GM21367 (cell line): ENCODE results near the gene TGM2.
A peak's percentile ranks its signal among the peaks of the same experiment; 100 is the strongest.

ENCODE experiments used
- ATAC-seq: cut with Tn5 transposase; IDR thresholded peaks from one replicate; pipeline ENCODE4 v1.9.1; 2021; ENCODE audit not compliant: unreplicated experiment

TGM2 gene

DNA sequence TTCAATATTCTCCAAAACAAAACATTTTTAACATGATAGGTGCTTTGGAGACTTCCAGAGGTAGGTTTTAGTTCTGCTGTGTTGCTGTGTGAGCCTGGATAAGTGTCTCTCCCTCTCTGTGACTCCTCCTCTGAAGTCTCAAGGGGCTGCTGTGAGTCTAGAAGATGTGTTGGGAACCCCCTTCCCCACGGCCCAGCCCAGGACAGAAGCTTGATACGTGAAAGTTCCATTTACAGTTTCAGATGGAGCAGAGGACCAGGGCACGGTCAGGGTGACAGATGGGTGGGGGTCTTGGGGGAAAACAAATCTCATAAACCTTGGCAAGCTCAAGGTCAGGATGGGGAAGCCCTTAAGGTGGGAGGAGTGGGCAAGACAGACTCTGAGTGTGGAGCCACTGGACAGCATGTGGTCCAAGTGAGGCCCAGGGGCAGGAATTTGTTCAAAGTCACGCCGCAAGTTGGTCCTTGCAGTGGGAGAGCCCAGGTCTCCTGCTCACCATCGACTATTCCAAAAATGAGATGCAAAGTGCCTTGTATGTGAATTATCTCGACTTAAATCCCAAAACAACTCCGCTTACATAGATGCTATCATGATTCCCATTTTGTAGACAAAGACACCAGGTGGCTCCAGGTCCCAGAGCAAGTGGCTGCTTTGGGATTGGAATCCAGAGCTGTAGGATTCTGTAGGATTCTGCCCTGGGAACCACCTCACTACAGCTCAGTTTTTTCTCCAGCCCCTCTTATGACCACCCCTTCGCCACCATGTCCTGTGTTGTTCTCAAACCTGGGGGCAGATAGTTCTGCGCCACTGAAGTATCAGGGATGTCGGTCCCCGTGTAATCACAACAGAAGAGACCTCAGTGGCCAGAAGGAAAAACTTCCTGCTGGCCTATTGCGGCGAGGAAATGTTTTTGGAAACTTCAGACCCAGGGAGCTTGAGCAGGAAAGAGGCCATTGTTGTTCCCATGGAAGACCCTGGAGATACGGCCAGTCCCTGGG lies 1.9 kb downstream of the TGM2 start:
- ATAC-seq, result no peak

- no peak for ATAC-seq
These were observed 2.9 kb downstream of the TGM2 start for GRCh38 chr20:38162149-38162548.

GRCh38 chr20:38161412-38161774 lies 3.7 kb downstream of the TGM2 start:
- no peak for ATAC-seq

- no peak for ATAC-seq
These were observed 4.9 kb downstream of the TGM2 start for GRCh38 chr20:38159957-38160756.

GRCh38 chr20:38159566-38159956 lies 5.5 kb downstream of the TGM2 start:
- no peak for ATAC-seq

DNA sequence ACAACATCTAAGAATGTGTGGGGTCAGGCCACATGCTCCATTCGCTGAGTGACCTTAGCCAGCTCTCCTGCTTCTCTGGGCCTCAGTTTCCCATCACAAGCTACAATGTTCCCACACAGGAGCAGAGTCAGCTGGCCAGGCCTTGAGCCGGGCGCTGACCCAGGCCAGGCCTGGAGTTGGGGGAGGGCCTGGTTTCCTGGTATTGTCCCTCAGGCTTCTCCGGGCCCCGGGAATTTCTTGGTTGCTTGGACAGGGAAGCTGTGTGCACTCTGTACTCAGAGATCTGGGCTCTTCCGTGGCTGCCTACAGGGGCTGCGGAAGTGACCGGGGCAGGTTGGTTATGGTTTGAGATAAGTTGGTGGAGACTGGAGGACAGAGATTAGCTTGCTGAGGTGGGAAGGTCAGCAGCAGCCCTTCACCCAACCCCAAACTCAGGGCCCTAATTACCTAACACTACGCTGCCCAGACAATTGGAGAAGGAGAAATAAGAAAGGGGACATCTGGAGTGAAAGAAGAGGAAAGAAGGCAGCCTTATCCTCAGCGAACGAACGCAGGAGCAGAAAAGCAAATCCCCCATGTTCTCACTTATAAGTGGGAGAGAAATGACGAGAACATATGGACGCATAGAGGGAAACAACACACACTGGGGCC lies 6.2 kb downstream of the TGM2 start:
- no peak for ATAC-seq

DNA sequence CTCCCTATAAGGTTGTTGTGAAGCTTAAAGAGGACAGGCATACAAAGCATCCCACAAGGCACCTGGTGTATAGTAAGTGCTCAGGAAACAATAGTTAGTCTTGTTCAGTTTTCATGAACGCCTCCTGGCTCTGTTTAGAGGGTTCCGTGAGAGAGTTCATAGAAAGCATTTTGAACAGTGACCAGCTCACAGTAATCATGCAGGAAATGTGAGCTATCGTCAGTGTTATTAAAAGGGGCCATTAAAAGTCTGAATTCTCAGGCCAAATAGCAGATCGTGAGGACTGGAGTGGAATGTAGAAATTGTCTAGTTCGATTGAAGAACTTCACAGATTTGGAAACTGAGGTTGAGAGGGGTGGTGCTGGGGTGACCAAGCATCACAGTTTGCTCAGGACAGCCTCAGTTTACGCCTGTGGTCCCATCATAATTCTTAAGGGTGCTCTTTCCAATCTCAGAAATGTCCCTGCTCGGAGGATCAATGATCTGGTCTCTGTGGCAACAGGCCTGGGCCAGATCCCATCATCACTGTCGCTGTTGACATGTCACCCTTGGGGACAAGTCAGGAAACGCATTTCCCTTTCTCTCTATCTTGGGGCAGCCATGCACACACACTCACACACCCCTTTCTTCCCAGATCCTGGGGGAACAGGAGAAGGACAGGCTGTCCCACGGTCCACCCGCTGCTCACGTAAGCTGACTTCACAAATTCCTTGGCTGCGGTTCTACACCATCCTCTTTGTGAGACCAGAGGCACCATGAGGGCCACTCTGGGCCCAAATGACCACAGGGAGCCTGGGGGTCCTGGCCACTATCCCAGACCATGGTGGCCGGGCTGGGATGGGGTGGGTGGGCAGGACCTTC lies 7.2 kb downstream of the TGM2 start:
- ATAC-seq, result no peak

- ATAC-seq, result no peak
These were observed 8.0 kb downstream of the TGM2 start for GRCh38 chr20:38156888-38157634.

DNA sequence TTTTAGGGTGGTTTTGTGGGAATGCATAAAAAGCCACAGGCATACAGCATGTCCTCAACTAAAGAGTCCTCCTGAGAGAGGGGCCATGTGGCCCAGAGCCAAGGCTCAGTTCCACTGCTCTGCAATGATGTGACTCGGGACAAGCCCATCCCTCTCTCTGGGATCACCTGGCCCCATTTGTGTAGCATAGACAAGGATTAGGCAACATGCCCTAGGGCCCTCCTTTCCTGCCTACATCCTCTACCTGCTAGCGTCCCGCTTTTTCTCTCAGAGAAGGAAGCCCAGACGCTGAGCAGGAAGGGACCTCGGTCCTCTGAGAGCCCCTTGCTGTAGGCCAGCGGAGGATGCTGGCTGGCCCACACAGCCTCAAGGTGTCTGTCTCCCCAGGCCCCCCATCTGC lies 8.8 kb downstream of the TGM2 start:
- ATAC-seq, result no peak

DNA sequence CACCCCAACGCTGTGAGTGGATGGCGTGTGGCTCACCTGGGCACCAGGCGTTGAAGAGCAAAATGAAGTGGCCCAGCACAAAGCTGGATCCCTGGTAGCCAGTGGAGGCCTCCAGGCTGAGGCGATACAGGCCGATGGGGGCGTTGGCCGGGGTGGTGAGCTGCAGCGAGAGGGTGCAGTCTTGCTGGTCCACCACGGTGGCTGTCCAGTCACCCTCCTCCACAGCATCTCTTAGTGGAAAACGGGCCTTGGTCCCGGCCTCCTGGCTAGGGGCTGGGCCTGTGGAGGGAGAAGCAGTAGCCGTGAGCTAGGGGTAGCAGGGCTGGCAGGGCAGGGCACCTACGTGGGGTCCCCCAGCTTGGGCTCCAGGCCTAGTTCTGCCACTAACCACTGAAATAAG lies 9.3 kb downstream of the TGM2 start:
- ATAC-seq, result no peak

- no peak for ATAC-seq
These were observed 11.7 kb downstream of the TGM2 start for GRCh38 chr20:38153401-38153800.

GRCh38 chr20:38152621-38153221 lies 12.3 kb downstream of the TGM2 start:
- ATAC-seq, result peak; percentile 25

- ATAC-seq, result peak; percentile 48
These were observed 12.9 kb downstream of the TGM2 start for GRCh38 chr20:38152175-38152620.

GRCh38 chr20:38151455-38151854 lies 13.6 kb downstream of the TGM2 start:
- ATAC-seq, result no peak

GRCh38 chr20:38150335-38151170 lies 14.5 kb downstream of the TGM2 start:
- ATAC-seq, result no peak

DNA sequence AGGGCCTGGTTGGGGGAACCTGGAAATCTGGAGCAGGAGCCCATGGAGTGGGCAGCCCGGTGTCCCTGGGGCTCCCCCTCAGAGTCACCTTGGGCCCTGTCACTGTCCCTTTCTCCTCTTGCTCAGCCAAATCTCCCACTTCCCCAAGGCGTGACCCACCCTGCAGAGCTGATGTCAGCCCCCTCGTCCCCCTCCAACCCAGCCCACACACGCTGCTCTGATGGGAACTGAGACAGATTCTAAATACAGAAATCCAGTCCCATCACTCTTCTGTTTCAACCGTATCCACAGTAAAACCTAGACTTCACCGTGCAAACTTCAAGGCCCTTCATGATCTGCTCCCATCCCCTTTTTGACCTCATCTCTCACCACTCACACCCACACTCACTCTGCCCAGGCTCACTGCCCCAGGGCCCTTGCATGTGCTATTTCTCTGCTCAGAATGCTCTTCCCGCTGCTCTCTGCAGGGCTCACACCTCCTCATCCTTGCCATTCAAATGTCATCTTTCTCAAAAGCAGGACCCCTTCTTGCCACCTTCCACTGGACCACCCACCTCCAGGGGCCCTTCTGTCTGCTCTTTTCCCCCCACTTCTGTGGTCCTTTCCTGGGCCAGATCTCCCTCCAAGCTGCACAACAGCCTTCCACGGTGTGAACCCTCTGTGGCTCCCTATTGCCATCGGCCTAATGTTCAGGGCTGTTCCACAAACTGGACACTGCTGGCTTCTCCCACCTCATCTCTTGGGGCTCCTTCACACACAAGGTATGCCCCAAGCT lies 16.6 kb downstream of the TGM2 start:
- no peak for ATAC-seq

DNA sequence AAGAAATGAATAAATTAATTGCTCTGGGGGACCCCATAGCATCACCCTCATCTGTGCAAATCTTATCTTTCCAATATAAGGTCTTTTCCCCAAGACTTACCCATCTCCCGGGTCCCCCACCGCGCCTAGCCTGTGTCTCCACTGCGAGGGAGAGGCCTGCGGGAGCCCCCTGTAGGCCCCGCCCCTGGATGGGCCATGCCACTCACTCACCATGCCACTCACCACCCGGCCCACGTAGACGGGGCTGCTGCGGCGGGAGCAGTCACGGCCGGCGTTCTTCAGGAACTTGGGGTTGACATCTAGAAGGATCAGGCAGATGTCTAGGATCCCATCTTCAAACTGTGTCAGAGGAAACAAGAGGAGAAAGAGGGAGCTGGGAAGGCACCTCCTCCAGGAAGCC lies 17.3 kb downstream of the TGM2 start:
- ATAC-seq, result no peak

DNA sequence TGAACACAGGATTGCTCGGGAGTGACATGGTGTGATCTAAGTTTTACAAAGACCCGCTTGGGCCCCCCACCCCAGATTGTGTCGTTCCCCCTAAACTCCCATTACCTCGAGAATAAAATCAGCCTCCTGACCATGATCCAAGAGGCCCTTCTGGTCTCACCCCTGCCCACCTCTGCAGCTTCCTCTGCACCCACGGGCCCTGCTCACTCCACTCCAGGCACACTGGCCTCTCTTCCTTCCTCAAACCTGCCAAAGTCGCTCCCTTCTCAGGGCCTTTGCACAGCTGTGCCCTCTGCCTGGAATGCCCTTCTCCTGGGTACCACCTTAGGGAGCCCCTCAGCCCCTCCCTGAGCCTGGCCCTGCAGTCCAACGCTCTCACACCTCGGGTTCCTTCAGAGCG lies 17.9 kb downstream of the TGM2 start:
- ATAC-seq, result no peak
